NCI-H2029 treated with DMSO at 0.1 percent for 48 hours (cell line): ENCODE results near the gene ADGRE1.

Experiments
- DNase-seq: peaks from one replicate; lab custom pipeline; 2025; lab: John Stamatoyannopoulos, UW

Gene ADGRE1

GRCh38 chr19:6958791-6959190, 71.4 kb downstream of the ADGRE1 start:
- no peak for DNase-seq

GRCh38 chr19:6963244-6963852, 76.0 kb downstream of the ADGRE1 start:
- DNase-seq = no peak

GRCh38 chr19:6963937-6964336, 76.6 kb downstream of the ADGRE1 start:
- DNase-seq = no peak

GRCh38 chr19:6967967-6968366, 80.6 kb downstream of the ADGRE1 start:
- DNase-seq = no peak

- no peak for DNase-seq
Observed at GRCh38 chr19:6969490-6969889, 82.1 kb downstream of the ADGRE1 start.

- no peak for DNase-seq
Observed at GRCh38 chr19:6970021-6970420, 82.6 kb downstream of the ADGRE1 start.

GRCh38 chr19:6970443-6970842, 83.1 kb downstream of the ADGRE1 start:
- no peak for DNase-seq

- DNase-seq = no peak
Observed at GRCh38 chr19:6971366-6971765, 84.0 kb downstream of the ADGRE1 start.

GRCh38 chr19:6976197-6976596, 88.8 kb downstream of the ADGRE1 start:
- no peak for DNase-seq

- DNase-seq = no peak
Observed at GRCh38 chr19:6979399-6979798, 92.0 kb downstream of the ADGRE1 start.

- no peak for DNase-seq
Observed at GRCh38 chr19:6983448-6983847, 96.1 kb downstream of the ADGRE1 start.

- no peak for DNase-seq
Observed at GRCh38 chr19:6987850-6988249, 100.5 kb downstream of the ADGRE1 start.

GRCh38 chr19:6988257-6988656, 100.9 kb downstream of the ADGRE1 start:
- no peak for DNase-seq
